ENCODE data around the gene LRRC8C.
A peak's percentile ranks its signal among the peaks of the same experiment; 100 is the strongest.
"Not testable (repeated sequence)": the region's sequence is repeated elsewhere in the genome, so short reads cannot be mapped to it uniquely, and the experiment has no call there.

Gene LRRC8C

GRCh38 chr1:89608319-89608983 lies 24.5 kb upstream of the LRRC8C start:
- peak; percentile 48 to 55 for DNase-seq

- peak; percentile 49 to 50 for DNase-seq
Observed at GRCh38 chr1:89608984-89609725, 23.8 kb upstream of the LRRC8C start.

GRCh38 chr1:89609781-89610456 lies 23.0 kb upstream of the LRRC8C start:
- peak; percentile 47 to 54 for DNase-seq

- DNase-seq, result no peak
Observed at GRCh38 chr1:89610457-89611011, 22.4 kb upstream of the LRRC8C start.

- no peak for DNase-seq
Observed at GRCh38 chr1:89611721-89612120, 21.2 kb upstream of the LRRC8C start.

GRCh38 chr1:89613928-89614327 lies 19.0 kb upstream of the LRRC8C start:
- DNase-seq, result no peak

GRCh38 chr1:89615676-89616598 lies 17.0 kb upstream of the LRRC8C start:
- DNase-seq, result no peak

- DNase-seq, result no peak
Observed at GRCh38 chr1:89616844-89617627, 15.9 kb upstream of the LRRC8C start.

GRCh38 chr1:89620664-89621063 lies 12.3 kb upstream of the LRRC8C start:
- DNase-seq, result no peak

- no peak for DNase-seq
Observed at GRCh38 chr1:89622895-89623294, 10.0 kb upstream of the LRRC8C start.

- DNase-seq, result no peak
Observed at GRCh38 chr1:89624314-89624713, 8.6 kb upstream of the LRRC8C start.

- no peak for DNase-seq
Observed at GRCh38 chr1:89624715-89625323, 8.1 kb upstream of the LRRC8C start.

GRCh38 chr1:89627596-89627962 lies 5.3 kb upstream of the LRRC8C start:
- DNase-seq, result no peak

- no peak for DNase-seq
Observed at GRCh38 chr1:89629146-89629545, 3.8 kb upstream of the LRRC8C start.

- not testable (repeated sequence) for DNase-seq
Observed at GRCh38 chr1:89629600-89629999, 3.3 kb upstream of the LRRC8C start.

- DNase-seq, result no peak
Observed at GRCh38 chr1:89630048-89630447, 2.9 kb upstream of the LRRC8C start.

GRCh38 chr1:89631816-89632656 lies 884 bp upstream of the LRRC8C start:
- DNase-seq, result no peak

GRCh38 chr1:89633248-89633799 lies 404 bp downstream of the LRRC8C start:
- peak; percentile 40 to 44 for DNase-seq

GRCh38 chr1:89633800-89634625 lies 1.1 kb downstream of the LRRC8C start:
- DNase-seq, result no peak

All from stimulated activated CD4-positive, alpha-beta T cell treated with anti-CD3 and anti-CD28 coated beads, Interleukin-2, amount 100 ng/mL, for 48 hours (primary cell).